NCI-H748 (cell line): ENCODE data around the gene FHL3.

Experiments used
- DNase-seq: peaks from one replicate; lab custom pipeline; 2025; ENCODE audit not compliant: unreplicated experiment; lab: John Stamatoyannopoulos, UW

FHL3 gene

DNA sequence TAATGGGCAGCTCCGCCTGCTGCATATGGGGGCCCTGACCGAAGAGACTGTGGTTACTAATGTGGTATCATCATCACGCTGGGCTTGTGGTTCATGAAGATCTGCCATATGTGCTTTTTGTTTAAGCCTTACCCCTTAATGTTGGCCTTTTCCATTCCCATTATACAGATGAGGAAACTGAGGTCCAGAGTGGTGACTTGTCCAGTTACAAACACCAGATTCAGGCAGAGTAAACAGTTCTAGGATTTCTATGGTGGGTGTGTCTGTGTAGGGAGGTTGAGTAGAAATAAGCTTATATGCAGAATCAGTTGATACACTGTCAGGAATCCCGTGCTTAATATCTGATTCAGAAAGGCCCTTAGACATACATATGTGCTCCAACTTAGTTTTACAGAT, 7.9 kb upstream of the FHL3 start:
- no peak for DNase-seq

- peak; percentile 97 for DNase-seq
Observed at GRCh38 chr1:38012363-38013226, 7.3 kb upstream of the FHL3 start, which contains the start of gene UTP11. Gene UTP11 (plus strand): TSS chr1:38012734. CDS start chr1:38012803, 69 bp downstream.

DNA sequence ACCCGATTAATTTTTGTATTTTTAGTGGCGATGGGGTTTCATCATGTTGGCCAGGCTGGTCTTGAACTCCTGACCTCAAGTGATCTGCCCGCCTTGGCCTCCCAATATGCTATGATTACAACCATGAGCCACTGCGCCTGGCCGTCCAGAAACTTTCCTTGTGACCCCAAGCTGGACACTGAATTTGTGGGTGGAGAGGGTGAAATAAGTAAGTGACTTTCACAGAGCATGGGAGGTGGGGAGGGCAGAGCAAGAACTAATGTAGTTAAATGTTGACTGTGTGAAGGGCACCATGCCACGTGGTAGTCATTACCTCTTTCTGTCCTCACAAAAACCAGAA, 4.5 kb upstream of the FHL3 start:
- no peak for DNase-seq

GRCh38 chr1:38009088-38009840, 4.0 kb upstream of the FHL3 start:
- no peak for DNase-seq

DNA sequence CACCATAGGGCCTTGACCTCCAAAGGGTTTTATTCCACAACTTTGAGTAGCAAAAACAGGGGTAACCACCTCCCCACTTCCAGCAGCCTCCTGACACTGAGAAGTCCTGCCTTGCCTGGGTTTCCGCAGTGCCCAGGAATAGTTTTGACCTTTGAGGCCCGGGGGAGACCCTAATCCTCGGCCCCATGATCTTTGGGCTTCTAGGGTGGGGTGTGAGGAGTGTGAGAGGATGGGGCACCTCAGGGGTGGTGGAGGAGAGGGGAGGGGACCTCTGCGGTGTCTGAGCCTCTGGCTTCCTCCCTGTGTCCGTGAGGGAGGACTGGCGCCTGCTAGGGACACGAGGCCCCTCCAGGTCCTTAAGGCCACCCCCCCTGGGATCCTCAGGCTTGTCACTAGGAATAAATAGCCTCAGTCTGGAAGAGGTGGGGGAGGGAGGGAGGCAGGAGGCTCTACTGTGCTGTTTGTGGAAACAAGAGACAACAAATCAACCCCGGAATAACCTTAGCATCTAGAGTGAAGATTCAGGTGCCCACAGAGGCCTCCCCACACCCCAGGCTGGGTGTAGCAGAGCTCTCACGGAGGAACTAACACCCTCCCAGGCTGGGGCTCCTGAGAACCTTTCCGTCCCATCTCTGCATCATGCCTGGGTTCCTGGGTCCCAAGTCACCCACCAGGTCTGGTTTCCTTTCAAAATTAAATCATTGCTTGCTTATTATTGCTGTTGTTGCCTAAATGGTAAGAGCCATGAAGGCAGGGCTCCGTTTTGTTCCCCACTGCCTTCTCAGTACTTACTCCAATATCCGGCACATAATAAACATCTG, 904 bp upstream of the FHL3 start:
- DNase-seq: no peak

- DNase-seq: peak; percentile 2
Observed at GRCh38 chr1:38004284-38005108, 818 bp downstream of the FHL3 start.

DNA sequence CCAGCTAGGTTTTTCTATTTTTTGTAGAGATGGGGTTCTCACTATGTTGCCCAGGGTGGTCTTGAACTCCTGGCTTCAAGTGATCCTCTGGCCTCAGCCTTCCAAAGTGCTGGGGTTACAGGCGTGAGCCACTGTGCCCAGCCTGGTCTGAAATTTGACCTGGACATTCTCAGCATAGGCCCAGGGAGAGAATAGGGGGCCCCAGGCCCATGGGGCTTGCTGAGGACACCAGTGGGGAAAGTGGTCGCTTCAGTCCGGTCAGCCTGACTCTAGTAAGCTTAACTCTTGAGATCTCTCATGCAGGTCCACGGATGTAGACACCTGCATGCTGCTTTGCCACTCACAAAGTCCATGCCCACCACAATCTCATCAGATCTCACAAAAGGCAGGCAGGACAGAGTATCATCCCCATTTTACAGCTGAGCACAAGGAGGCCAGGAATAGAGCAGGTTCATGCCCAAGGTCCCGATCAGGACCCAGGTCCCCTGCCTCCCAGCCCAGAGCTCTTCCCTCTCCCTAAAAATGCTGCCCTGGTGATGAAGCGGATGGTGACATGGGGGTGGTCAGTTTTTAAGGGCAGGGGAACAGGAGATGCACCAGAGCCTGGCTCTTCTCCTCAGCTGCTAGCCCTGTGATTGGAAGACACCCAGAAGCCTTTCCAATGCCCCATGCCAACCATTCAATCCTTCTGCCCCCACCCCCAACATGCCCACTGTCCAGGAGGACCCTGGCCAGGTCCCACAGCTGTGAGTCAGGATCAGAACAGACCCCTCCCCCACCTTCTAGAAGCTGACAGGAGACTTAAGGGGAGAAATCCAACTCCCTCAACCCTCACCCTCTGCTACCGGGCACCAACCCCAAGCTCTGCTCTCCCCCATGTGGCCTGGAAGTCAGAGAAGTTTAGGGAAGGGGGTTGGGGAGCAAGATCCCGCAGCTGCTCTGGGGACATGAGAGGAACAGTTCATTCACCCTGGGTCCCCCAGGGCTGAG, 1.8 kb downstream of the FHL3 start:
- no peak for DNase-seq

- DNase-seq: no peak
Observed at GRCh38 chr1:38000529-38001455, 4.5 kb downstream of the FHL3 start.

DNA sequence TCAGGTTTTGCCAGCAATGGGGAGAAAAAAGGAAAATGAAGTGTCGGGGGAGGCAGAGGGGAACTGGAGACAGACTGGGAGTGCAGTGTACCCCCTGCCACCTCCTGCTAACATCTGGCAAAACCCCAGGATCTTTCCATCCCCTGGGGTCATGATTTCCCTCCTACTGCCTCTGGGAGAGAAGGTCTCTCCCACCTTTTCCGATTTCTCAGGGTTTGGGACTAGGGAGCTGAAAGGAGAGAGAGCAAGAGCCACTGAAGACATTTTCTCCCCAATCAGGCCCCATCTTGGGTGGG, 5.1 kb downstream of the FHL3 start:
- DNase-seq: no peak

GRCh38 chr1:37999430-38000232, 5.7 kb downstream of the FHL3 start:
- DNase-seq: no peak

DNA sequence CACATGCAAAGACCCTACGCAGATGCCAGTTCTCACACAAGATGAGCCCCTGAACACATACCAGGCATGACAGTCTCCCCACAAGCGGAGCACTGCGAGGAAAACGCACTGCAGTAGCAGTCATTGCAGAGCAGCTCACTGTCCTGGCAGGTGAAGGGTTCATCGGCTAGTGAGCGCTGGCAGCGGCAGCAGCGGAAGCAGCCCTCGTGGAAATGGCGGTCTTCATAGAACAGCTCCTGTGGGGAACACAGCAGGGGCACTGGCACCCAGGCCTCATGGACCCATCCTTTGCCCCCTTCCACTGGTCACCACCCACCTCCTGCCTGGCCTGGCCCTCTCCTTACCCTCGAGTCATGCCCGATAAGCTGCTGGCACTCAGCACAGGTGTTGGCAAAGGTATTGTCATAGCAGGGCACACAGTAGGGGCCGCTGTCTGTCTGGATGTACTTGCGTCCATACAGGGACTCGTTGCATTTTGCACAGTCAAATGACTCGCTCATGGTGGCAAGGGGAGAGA, 6.3 kb downstream of the FHL3 start:
- no peak for DNase-seq

- no peak for DNase-seq
Observed at GRCh38 chr1:37998089-37998808, 7.1 kb downstream of the FHL3 start.

DNA sequence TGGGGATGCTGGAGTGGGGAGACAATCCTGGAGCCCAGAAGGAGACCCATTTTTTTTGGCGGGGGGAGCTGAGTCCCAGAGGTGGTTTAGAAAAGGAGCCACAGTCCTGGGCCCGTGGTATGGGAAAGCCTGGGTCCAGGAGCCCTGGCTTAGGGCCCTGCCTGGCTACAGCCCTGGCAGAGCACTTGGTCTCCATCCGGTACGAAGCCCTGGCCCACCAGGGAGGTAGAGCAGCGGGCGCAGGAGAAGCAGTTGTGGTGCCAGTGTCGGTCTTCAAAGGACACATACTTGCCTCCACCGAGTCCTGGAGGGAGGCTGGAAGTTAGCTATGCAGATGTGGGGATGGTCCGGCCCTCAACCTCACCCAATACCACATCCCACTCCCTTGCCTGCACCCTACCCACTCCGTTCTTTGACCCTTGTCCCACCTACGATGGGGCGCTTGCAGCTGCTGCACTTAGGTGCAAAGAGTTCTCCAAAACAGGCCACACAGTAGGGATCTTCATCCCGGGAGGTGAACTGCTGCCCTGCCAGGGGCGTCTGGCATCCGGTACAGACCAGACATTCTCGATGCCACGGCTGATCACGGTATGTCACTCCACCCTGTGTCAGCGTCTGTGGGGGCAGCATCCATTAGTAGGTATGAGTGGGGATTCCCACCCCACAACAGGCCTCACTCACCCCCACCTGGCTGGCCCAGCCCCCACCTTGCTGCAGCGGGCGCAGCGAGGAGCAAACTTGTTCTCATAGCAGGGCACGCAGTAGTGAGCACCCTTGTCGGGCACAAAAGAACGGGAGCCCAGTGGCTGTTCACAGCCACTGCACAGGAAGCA, 7.8 kb downstream of the FHL3 start:
- no peak for DNase-seq

GRCh38 chr1:37995751-37996345, 9.5 kb downstream of the FHL3 start:
- DNase-seq: peak; percentile 73

DNA sequence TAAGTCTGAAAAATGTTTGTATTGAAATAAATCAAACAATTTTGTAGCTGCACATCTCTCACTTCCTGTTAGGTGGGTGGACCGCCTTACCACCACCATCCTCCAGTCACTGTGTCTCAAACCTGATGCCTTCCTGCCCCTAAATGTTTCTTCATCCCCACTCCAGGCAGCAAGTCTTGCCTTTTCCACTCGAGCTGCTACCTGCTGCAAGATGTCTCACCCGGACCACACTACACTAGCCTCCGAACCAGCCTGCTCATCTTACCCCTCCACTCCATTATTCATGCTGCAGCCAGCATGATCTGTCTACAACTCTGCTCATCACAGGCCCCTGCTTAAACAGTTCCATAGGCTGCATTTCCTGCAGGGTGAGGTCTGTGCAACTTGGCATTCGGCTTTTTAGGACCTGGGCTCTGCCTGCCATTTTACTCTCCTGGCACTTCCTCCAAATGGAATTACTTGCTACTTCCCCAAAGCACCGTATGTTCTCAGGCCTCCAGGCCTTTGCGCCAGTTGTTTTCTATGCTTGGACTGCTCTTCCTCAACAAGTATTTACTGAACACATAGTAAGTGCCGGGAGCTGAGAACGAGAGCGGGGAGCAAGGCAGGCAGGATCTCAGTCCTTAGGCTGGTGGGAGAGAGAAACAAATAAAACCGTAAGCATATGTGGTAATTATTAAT, 10.3 kb downstream of the FHL3 start:
- no peak for DNase-seq
